NCI-H2029 (cell line): Measurements from ENCODE around the gene NBPF14.
A peak's percentile ranks its signal among the peaks of the same experiment; 100 is the strongest.
"Not testable (repeated sequence)": the region's sequence is repeated elsewhere in the genome, so short reads cannot be mapped to it uniquely, and the experiment has no call there.

Experiments used
- DNase-seq: peaks from one replicate; lab custom pipeline; 2025; lab: John Stamatoyannopoulos, UW

NBPF14 gene, protein sequence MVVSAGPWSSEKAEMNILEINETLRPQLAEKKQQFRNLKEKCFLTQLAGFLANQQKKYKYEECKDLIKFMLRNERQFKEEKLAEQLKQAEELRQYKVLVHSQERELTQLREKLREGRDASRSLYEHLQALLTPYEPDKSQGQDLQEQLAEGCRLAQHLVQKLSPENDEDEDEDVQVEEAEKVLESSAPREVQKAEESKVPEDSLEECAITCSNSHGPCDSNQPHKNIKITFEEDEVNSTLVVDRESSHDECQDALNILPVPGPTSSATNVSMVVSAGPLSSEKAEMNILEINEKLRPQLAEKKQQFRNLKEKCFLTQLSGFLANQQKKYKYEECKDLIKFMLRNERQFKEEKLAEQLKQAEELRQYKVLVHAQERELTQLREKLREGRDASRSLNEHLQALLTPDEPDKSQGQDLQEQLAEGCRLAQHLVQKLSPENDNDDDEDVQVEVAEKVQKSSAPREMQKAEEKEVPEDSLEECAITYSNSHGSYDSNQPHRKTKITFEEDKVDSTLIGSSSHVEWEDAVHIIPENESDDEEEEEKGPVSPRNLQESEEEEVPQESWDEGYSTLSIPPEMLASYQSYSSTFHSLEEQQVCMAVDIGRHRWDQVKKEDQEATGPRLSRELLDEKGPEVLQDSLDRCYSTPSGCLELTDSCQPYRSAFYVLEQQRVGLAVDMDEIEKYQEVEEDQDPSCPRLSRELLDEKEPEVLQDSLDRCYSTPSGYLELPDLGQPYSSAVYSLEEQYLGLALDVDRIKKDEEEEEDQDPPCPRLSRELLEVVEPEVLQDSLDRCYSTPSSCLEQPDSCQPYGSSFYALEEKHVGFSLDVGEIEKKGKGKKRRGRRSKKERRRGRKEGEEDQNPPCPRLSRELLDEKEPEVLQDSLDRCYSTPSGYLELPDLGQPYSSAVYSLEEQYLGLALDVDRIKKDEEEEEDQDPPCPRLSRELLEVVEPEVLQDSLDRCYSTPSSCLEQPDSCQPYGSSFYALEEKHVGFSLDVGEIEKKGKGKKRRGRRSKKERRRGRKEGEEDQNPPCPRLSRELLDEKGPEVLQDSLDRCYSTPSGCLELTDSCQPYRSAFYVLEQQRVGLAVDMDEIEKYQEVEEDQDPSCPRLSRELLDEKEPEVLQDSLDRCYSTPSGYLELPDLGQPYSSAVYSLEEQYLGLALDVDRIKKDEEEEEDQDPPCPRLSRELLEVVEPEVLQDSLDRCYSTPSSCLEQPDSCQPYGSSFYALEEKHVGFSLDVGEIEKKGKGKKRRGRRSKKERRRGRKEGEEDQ (N-terminal part only)

DNA sequence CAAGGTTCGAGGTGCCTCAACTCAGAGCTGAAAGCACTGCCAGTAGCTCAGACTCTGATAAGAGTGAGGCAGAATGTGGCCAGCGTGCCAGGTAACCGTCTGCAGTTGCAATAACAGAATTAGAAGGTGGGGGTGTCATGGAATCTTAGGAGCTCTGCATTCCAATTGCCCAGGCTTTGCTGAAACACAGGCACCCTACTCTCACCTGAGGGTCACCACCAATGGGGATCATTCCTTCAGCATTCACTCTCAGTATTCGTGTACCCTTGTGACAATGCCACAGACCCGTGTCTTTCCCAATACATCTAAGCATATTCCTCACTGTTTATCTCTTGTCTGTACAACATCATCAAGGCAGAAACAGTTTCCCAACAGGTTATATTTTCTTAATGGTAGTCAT lies at the start of gene NBPF14:
Gene NBPF14, minus strand, starts transcription at position 101 of the 400 bp plus-strand sequence. CDS start 294 bp downstream, outside the sequence.
- DNase-seq, result not testable (repeated sequence)

DNA sequence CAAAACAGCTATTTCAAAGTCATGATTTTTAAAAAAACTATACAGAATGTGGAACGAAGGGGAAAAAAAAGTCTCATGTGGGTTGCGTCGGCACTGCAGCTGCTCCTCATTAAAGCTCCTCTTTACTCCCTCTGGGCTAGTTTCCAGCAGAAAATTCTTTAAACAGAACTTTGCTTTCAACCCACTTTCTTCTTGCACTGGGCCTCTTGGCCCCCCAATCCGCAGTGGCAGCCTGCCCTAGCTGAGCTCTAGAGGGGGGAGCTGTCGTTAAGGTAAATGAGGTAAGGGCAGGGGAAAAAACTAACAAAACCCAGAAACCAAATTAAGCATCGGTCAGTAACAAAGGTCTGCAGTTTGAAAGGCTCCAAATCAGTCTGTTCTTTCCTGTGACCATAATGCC lies 29.6 kb upstream of the NBPF14 start:
- DNase-seq, result not testable (repeated sequence)

DNA sequence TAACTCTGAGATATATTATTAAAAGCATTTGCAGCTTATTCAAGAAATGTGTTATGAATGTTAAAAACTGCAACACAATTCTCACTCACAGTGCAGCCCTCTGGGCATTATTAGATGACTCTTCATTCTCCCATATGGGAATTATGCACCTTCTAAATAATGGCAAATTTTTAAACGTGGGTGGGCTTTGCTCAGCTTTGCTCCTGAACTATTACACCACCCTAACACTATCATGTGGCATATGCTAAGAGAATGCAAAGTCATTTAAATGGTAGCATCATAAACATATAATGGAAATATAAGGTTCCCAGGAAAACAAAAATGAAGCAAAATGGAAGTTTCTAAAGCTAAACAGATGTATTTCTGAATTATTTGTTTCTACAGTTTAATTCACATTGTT lies 22.4 kb upstream of the NBPF14 start:
- DNase-seq, result not testable (repeated sequence)

DNA sequence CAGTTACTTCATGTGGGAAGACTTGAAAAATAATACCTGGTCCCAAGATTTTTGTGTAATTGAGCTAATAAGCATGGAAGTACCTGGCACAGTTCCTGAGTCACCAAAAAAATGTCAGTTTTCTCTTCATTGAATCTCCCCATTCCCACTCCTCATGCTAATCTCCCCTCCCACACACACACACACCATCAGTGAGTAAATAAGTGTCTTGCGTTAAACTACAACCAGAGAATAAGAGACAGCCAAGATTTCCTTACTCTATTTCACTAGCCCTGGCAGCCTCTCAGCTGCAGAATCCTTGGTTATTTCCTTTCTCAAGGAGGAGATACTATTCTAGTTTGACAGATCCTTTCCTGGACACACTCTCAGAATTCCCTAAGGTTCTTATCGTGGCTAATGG lies 9.5 kb upstream of the NBPF14 start:
- not testable (repeated sequence) for DNase-seq

DNA sequence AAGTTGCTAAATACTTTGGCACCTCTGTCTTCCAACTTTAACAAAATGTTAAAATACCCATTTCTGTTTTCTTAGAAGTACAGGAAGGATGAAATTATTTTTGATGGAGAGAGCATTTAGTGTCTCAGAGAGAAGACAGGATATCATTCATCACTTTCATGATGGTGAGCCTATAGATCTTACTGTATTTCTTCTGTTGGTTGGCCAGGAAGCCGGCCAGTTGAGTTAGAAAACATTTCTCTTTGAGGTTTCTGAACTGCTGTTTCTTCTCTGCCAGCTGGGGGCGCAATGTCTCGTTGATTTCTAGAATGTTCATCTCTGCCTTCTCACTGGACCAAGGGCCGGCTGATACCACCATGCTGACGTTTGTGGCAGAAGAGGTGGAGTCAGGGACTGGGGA lies 451 bp downstream of the NBPF14 start:
- not testable (repeated sequence) for DNase-seq

DNA sequence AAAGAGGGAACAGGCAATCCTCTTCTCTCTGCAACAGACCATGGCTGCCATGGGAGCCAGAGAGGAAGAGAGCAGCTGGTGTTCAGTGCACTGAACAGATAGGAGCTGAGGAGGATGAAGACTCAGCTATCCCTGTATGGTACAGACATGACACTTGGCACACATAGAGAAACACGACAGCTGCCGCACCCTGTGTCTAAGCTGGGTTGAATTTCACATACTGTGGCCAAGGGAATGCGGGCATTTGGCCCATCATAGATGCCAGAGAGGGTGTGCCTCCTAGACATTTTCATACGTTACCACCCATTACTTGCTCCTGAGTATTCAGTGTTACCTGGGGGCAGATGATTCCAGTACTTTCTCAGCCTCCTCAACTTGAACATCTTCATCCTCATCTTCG lies 4.7 kb downstream of the NBPF14 start:
- not testable (repeated sequence) for DNase-seq

DNA sequence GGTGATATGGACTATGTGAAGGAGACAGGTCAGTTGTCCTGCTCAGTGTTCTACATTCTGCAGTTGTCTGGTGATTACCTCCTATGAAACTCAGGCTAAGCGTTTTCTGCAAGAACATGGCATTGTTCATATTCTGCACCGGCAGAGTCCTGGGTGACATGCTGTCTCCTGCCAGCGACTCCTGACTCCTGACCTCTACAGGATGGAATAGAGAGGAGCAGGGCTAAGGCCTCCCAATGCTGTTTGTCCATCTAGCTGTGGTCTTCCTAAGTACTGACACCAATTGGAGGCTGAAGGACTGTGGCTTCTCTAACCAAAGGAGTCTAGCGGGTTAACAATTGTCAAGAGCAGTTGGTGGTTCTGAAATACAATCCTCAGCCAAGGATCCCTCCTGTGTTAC lies 63.7 kb downstream of the NBPF14 start:
- not testable (repeated sequence) for DNase-seq

DNA sequence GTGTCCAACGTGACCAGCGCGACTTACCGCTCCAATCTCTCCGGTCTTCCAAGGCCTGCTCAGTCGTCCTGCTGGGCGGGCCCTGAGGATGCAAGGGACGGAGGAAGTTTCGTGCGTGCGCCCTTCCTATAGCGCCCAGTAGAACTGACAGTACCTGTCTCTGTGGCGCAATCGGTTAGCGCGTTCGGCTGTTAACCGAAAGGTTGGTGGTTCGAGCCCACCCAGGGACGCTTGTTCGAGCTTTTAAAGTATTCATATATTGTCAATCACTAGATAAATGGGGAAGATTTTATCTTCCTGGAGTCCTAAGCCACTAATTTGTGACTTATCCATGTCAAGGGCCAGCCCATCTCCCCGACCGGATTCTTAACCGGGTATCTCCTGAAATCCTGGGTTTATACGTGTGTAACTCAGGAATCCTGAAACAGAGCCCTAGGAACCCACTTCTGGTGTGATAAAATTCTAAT lies 66.7 kb downstream of the NBPF14 start:
- DNase-seq, result not testable (repeated sequence)

DNA sequence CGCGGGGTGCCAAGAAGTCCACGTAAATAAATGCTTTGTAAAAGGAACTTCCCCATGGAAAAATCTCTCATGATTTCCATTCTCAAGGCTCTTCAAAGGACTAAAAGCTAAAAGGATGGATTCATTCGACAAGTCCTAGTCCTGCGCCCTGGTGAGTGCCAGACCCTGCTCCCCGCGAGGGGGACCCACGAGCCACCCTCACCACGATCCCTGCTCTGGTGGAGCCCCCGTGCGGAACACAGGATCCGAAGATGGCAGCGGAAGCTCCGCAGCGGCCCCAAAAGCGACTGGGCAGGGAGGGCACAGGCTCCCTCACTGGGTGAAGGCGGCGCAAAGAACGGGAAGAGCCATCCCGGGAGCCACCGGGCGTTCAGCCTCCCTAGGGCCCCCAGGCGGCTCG lies 67.2 kb downstream of the NBPF14 start:
- DNase-seq, result not testable (repeated sequence)

DNA sequence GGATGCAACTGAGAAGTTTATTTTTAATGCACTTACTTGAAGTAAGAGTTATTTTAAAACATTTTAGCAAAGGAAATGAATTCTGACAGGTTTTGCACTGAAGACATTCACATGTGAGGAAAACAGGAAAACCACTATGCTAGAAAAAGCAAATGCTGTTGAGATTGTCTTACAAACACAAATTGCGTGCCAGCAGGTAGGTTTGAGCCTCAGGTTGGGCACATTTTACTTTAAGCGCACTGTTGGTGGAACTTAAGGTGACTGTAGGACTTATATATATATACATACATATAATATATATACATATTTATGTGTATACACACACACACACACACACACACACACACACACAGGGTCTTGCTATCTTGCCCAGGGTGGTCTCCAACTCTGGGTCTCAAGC lies 69.2 kb downstream of the NBPF14 start:
- not testable (repeated sequence) for DNase-seq

DNA sequence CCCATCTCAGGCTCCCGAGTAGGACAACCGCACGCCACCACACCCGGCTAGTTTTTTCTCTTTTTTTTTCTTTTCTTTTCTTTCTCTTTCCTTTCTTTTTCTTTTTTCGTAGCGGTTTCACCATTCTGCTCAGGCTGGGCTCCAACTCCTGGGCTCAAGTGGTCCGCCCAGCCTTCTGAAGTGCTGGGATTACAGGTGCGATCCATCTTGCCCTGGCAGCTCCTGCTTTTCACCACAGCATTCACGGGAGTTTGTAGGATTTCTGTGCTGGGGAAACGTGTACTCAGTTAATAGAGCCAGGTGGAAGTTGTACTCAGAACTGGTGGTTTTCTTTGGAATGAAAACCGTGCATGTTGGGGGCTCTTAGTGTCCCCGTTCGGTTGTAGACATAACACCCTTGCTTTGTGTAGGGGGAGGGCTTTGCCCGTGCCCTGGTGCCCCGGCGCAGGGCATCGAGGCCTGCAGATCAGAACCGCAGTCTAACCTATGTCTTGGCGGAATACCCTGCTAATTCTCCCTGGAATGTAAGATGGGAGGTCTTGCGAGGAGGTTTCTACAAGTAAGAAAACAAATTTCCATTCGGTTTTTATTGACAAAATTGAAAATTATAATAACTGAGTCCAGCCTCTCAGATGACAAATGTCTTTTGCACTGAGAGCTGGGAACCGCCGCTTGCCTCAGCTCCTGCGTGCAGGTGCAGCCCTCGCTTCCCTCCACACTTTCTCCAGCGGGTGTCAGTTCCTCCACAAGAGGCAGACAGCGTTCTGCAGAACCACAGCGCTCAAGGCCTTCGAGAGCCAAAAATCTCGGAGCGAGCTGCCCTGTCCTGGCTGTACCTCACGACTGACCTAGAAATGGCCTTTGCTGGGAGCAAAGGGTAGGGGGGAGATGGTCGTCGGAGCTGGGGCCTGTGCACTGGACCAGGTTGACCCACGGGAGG lies 72.3 kb downstream of the NBPF14 start:
- not testable (repeated sequence) for DNase-seq

DNA sequence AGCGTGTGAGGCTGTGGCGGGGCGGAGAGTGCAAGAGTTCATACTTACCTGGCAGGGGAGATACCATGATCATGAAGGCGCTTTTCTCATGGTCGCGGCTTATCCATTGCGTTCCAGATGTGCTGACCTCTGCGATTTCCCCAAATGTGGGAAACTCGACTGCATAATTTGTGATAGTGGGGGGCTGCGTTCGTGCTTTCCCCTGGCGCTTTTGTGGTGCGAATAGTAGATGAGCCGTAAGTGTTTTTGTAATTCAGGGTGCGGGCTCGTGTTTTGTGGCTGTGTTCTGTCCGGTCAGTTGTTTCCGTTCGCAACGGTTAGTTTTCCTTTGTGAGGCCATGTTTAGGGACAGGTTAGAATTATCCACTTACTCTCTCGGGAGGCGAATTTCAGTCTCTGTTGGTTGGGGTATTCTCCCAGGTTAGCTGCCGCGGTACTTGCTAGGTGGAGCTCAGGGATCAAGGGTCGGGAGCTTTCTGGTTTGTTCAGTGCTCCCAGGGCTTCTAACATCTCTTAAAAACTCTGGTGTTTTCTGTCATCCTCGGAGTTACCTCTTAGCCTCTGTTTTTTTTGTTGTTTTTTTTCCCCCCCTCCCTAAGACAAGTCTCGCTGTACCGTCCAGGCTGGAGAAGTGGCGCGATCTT lies 73.1 kb downstream of the NBPF14 start:
- DNase-seq, result peak; percentile 86

DNA sequence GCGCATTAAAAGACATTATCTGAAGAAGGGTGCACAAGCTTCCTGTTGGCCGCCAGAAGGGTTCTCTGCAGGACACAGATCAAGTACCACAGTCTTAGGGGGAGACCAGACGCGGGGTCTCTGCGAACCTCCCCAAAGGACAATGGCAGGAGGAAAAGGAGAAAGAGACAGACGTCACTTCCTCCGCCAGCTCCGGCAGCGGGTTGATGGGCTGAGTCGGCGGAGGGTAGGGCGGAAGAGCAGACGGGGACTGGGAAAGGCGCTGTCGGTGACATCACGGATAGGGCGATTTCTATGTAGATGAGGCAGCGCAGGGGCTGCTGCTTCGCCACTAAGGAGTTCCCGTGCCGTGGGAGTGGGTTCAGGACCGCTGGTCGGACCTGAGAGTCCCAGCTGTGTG lies 73.7 kb downstream of the NBPF14 start:
- DNase-seq, result peak; percentile 82

DNA sequence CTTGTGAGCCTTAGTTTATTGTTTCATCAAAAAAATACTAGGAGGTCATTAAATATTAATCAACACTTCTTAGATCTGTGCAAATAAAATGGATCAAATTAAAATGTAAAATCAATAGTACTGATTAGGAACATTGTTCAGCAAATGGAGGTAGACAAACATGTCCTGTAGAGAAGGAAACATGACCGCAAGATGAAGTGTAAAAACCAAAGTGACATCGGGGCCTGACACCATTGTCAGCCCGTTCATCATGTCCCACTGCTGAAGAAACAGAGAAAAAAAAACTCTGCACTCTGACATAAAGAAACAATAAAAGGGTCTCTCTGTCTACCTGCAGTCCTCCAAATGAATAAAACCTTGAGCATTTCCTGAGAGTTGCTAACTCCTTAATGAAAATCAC lies 81.5 kb downstream of the NBPF14 start:
- not testable (repeated sequence) for DNase-seq

DNA sequence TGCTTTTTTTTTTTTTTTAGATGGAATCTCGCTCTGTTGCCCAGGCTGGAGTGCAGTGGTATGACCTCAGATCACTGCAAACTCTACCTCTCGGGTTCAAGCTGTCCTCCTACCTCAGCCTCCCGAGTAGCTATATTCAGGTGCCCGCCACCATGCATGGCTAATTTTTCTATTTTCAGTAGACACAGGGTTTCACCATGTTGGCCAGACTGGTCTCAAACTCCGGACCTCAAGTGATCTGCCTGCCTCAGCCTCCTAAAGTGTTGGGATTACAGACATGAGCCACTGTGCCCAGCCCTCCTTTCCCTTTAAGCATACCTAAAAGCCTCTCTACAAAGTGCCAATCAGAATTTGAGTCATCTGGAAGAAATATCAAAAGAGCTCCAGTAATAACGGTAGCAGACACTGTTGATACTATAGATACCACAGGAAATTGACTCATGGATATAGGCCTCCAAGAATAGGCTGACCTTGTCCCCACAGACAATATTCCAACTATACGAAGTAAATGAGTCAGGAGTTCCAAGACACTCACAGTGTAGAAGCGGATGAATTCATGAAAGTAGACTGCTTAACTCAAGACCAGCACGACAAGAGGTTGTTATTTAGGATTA lies 83.1 kb downstream of the NBPF14 start:
- not testable (repeated sequence) for DNase-seq

DNA sequence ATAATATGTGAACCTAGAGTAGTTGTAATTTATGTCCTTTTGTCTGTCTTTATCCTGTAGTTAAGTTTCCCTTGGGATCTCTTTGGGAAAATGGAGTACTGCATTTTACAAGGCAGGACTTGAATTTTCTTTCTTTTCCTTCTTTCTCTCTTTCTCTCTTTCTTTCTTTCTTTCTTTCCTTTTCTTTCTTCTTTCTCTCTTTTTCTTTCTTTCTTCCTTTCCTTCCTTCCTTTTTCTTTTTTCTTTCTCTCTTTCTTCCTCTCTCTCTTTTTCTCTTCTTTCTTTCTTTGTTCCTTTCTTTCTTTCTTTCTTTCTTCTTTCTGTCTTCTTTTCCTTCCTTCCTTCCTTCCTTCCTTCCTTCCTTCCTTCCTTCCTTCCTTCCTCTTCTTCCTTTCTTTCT lies 101.9 kb downstream of the NBPF14 start:
- DNase-seq, result not testable (repeated sequence)

DNA sequence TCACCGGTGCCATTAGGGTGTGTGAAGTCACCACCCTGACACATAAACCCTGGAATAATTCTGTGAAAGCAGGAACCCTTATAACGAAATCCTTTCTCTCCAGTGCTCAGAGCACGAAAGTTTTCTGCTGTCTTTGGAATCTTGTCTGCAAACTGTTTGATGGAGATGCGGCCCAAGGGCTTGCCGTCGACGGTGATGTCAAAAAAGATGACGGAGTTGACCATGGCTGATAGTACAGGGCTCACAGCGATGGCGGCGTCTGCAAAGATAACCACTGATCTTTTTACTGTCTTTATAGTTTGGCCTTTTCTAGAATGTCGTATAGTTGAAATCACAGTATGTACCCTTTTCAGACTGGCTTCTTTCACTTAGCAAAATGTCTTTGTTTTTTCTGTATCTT lies 112.8 kb downstream of the NBPF14 start, which contains the start of gene PPIAL4G:
Gene PPIAL4G, minus strand, starts transcription at position 274 of the 400 bp plus-strand sequence. Its CDS starts 50 bp downstream, at position 224.
- not testable (repeated sequence) for DNase-seq
